GM06990 (cell line): ENCODE results near the gene SACM1L.

Source experiments
- DNase-seq: peaks from one replicate; pipeline ENCODE4 v3.0.0-alpha.2; 2011; ENCODE audit not compliant: insufficient read length; ENCODE audit errors: extremely low read depth
- H3K27me3 ChIP-seq: replicated peaks from 2 replicates; pipeline ENCODE4 v1.6.0; 2011; ENCODE audit warnings: low read length; ENCODE audit not compliant: control insufficient read depth, insufficient read depth
- H3K36me3 ChIP-seq: 2 replicates; pipeline ENCODE4 v1.5.1; 2011; ENCODE audit warnings: low read length; ENCODE audit not compliant: control insufficient read depth, insufficient read depth
- H3K4me3 ChIP-seq: replicated peaks from 2 replicates; pipeline ENCODE4 v1.5.1; 2011; ENCODE audit warnings: low read depth, mild to moderate bottlenecking, control low read depth, low read length
- CTCF ChIP-seq: IDR thresholded peaks from 2 replicates; pipeline ENCODE4 v1.5.1; 2011; ENCODE audit warnings: low read length, control low read depth, mild to moderate bottlenecking, inconsistent platforms; ENCODE audit not compliant: insufficient read depth, poor library complexity, severe bottlenecking

The SACM1L gene

GRCh38 chr3:45758871-45759270 is 69.7 kb downstream of the SACM1L start:
- Histone ChIP-seq H3K4me3 (no peak overlapping the region), H3K27me3 (no peaks in the 10 kb centered on the region; the same call in none of the 2 replicates), H3K36me3 (no peaks in the 10 kb centered on the region)
- no peak for DNase-seq
- TF ChIP-seq CTCF, result no peak

GRCh38 chr3:45759851-45760250 is 70.7 kb downstream of the SACM1L start:
- H3K4me3 ChIP-seq, result no peak overlapping the region
- no peak for TF ChIP-seq CTCF
- DNase-seq, result no peak
- no peaks in the 10 kb centered on the region; the same call in none of the 2 replicates for H3K27me3 ChIP-seq
- no peaks in the 10 kb centered on the region for H3K36me3 ChIP-seq

GRCh38 chr3:45760878-45761711 is 71.9 kb downstream of the SACM1L start:
- DNase-seq, result no peak
- Histone ChIP-seq H3K4me3 (no peak overlapping the region), H3K36me3 (no peaks in the 10 kb centered on the region), H3K27me3 (no peaks in the 10 kb centered on the region; the same call in none of the 2 replicates)
- peak; percentile 88 for TF ChIP-seq CTCF

- TF ChIP-seq CTCF, result no peak
- no peaks in the 10 kb centered on the region; the same call in none of the 2 replicates for H3K27me3 ChIP-seq
- H3K36me3 ChIP-seq, result no peaks in the 10 kb centered on the region
- no peak overlapping the region for H3K4me3 ChIP-seq
- DNase-seq, result no peak
These were observed 72.6 kb downstream of the SACM1L start for GRCh38 chr3:45761831-45762230.

GRCh38 chr3:45762647-45763302 is 73.6 kb downstream of the SACM1L start:
- Histone ChIP-seq H3K36me3 (no peaks in the 10 kb centered on the region), H3K27me3 (no peaks in the 10 kb centered on the region; the same call in none of the 2 replicates), H3K4me3 (no peak overlapping the region)
- TF ChIP-seq CTCF, result no peak
- no peak for DNase-seq
